H1 (cell line): ENCODE results near the gene MRPL22. TPM values are rescaled to one million over a fixed set of nuclear protein-coding genes. Genes with fewer than 3 reads are reported as not detected.

ENCODE experiments used
- CTCF ChIA-PET: fragments of 300-600 bp; sonication (Branson Sonifier 250); formaldehyde crosslinking; loops from one replicate; lab custom pipeline; 2021; ENCODE audit not compliant: partially characterized antibody; lab: Charles Lee
- POLR2A ChIA-PET: fragments of 300-600 bp; sonication (Branson Sonifier 250); formaldehyde crosslinking; loops from one replicate; lab custom pipeline; 2021; ENCODE audit warnings: inconsistent platforms; ENCODE audit not compliant: partially characterized antibody; lab: Charles Lee
- DNase-seq, 2 experiments: peaks; one replicate each; pipeline versions ENCODE4 v3.0.0 to v3.0.0-alpha.2; 2010 to 2022; ENCODE audit warnings: low spot score in 2 of 2, low read depth in 1 of 2, mixed read lengths in 1 of 2
- FAIRE-seq: peaks from 2 replicates; lab custom pipeline; 2011; peaks lifted over from hg19 to GRCh38; lab: Jason Lieb, UNC
- H2AFZ ChIP-seq: 2 replicates; pipeline ENCODE4 v1.8.1; 2012; ENCODE audit warnings: low read length, inconsistent platforms
- H2AK5ac ChIP-seq: 2 replicates; pipeline ENCODE4 v1.6.1; 2013; ENCODE audit warnings: low read depth, low read length
- H2BK120ac ChIP-seq: replicated peaks from 2 replicates; pipeline ENCODE3; 2013; ENCODE audit warnings: low read depth, low read length, inconsistent platforms
- H2BK12ac ChIP-seq: 2 replicates; pipeline ENCODE4 v1.6.1; 2013; ENCODE audit warnings: low read depth, low read length
- H2BK15ac ChIP-seq: 2 replicates; pipeline ENCODE4 v1.6.1; 2013; ENCODE audit warnings: low read length
- H2BK20ac ChIP-seq: 2 replicates; pipeline ENCODE4 v1.6.1; 2013; ENCODE audit warnings: low read length
- H2BK5ac ChIP-seq: 2 replicates; pipeline ENCODE4 v1.6.1; 2013; ENCODE audit warnings: low read depth, low read length
- H3K14ac ChIP-seq: 2 replicates; pipeline ENCODE4 v1.6.1; 2013; ENCODE audit warnings: inconsistent platforms; ENCODE audit not compliant: insufficient read length
- H3K18ac ChIP-seq: 2 replicates; pipeline ENCODE4 v1.6.1; 2013; ENCODE audit warnings: low read length; ENCODE audit errors: extremely low read depth
- H3K23ac ChIP-seq: 2 replicates; pipeline ENCODE4 v1.6.1; 2013; ENCODE audit warnings: inconsistent platforms; ENCODE audit not compliant: insufficient read length
- H3K23me2 ChIP-seq: 2 replicates; pipeline ENCODE4 v1.6.1; 2013; ENCODE audit warnings: low read depth, low read length
- H3K27ac ChIP-seq: 2 replicates; pipeline ENCODE4 v1.6.1; 2011; ENCODE audit warnings: low read depth, low read length, inconsistent platforms
- H3K27me3 ChIP-seq, 4 experiments: replicated peaks in 1 of 4; 1 replicate in 1 of 4; 2 replicates in 3 of 4; pipeline versions ENCODE4 v1.6.1 to v1.8.1; 2011 to 2013; ENCODE audit warnings: low read length in 3 of 4, mild to moderate bottlenecking in 3 of 4, inconsistent platforms in 2 of 4, mixed read lengths in 2 of 4, moderate library complexity in 1 of 4; ENCODE audit not compliant: control insufficient read depth in 3 of 4, insufficient read depth in 3 of 4; ENCODE audit errors: extremely low read depth in 1 of 4
- H3K36me3 ChIP-seq, 4 experiments: 2 replicates each; pipeline versions ENCODE4 v1.6.1 to v1.8.1; 2011 to 2013; ENCODE audit warnings: mild to moderate bottlenecking in 4 of 4, low read length in 3 of 4, moderate library complexity in 2 of 4, control low read depth in 1 of 4, inconsistent platforms in 1 of 4; ENCODE audit not compliant: insufficient read depth in 4 of 4, control insufficient read depth in 2 of 4
- H3K4ac ChIP-seq: replicated peaks from 2 replicates; pipeline ENCODE3; 2013; ENCODE audit warnings: low read length, low read depth, mixed read lengths, inconsistent platforms; ENCODE audit not compliant: insufficient read length
- H3K4me1 ChIP-seq, 4 experiments: replicated peaks in 1 of 4; 1 replicate in 1 of 4; 2 replicates in 3 of 4; pipeline versions ENCODE4 v1.6.1 to v1.8.1; 2011 to 2013; ENCODE audit warnings: low read length in 3 of 4, inconsistent platforms in 2 of 4, mixed read lengths in 1 of 4; ENCODE audit not compliant: insufficient read depth in 4 of 4, control insufficient read depth in 3 of 4
- H3K4me2 ChIP-seq, 2 experiments: 2 replicates each; pipeline versions ENCODE4 v1.6.1 to v1.8.1; 2011 to 2013; ENCODE audit warnings: low read depth in 2 of 2, low read length in 2 of 2, control low read depth in 1 of 2, inconsistent platforms in 1 of 2, mild to moderate bottlenecking in 1 of 2; ENCODE audit not compliant: insufficient read depth in 1 of 2
- H3K4me3 ChIP-seq, 4 experiments: fragments of 200-600, 300-600 bp in 1 of 4; sonication (generic), shearing (Covaris generic), sonication (Bioruptor Twin) in 1 of 4; 2 replicates each; pipeline versions ENCODE4 v1.5.1 to v1.8.1; 2011 to 2016; ENCODE audit warnings: low read length in 4 of 4, low read depth in 3 of 4, control low read depth in 2 of 4, inconsistent platforms in 2 of 4, mild to moderate bottlenecking in 2 of 4, mixed read lengths in 1 of 4, moderate library complexity in 1 of 4; ENCODE audit not compliant: insufficient read depth in 2 of 4; ENCODE audit errors: extremely low read depth in 1 of 4
- H3K56ac ChIP-seq: replicated peaks from 2 replicates; pipeline ENCODE3; 2013; ENCODE audit warnings: low read depth, mild to moderate bottlenecking, mixed read lengths, low read length, inconsistent platforms; ENCODE audit not compliant: insufficient read length
- H3K79me1 ChIP-seq: 2 replicates; pipeline ENCODE4 v1.6.1; 2013; ENCODE audit warnings: low read depth, low read length, control low read depth
- H3K79me2 ChIP-seq, 2 experiments: 2 replicates each; pipeline versions ENCODE4 v1.6.1 to v1.8.1; 2012 to 2013; ENCODE audit warnings: low read length in 2 of 2, mild to moderate bottlenecking in 2 of 2, inconsistent platforms in 1 of 2; ENCODE audit not compliant: insufficient read depth in 2 of 2, control insufficient read depth in 1 of 2
- H3K9ac ChIP-seq, 4 experiments: replicated peaks in 1 of 4; 1 replicate in 1 of 4; 2 replicates in 3 of 4; pipeline versions ENCODE4 v1.6.1 to v1.8.1; 2011 to 2013; ENCODE audit warnings: low read depth in 3 of 4, low read length in 3 of 4, control low read depth in 2 of 4, mild to moderate bottlenecking in 2 of 4, moderate library complexity in 2 of 4, inconsistent platforms in 1 of 4; ENCODE audit errors: extremely low read depth in 1 of 4
- H3K9me3 ChIP-seq, 2 experiments: 2 replicates each; pipeline versions ENCODE4 v1.6.1 to v1.8.1; 2012 to 2013; ENCODE audit warnings: mild to moderate bottlenecking in 2 of 2, moderate library complexity in 2 of 2, control low read depth in 1 of 2, inconsistent platforms in 1 of 2, low read depth in 1 of 2, low read length in 1 of 2, mixed read lengths in 1 of 2; ENCODE audit not compliant: insufficient read depth in 2 of 2
- H4K20me1 ChIP-seq, 2 experiments: replicated peaks in 1 of 2; 2 replicates each; pipeline versions ENCODE3 to v1.8.1; 2011 to 2013; ENCODE audit warnings: inconsistent platforms in 2 of 2, low read length in 2 of 2, mild to moderate bottlenecking in 1 of 2; ENCODE audit not compliant: insufficient read depth in 2 of 2, control insufficient read depth in 1 of 2
- H4K5ac ChIP-seq: 2 replicates; pipeline ENCODE4 v1.6.1; 2013; ENCODE audit warnings: low read length, low read depth, mixed read lengths, inconsistent platforms; ENCODE audit not compliant: insufficient read length
- H4K8ac ChIP-seq: 2 replicates; pipeline ENCODE4 v1.8.0; 2013; ENCODE audit warnings: mild to moderate bottlenecking, moderate library complexity, low read length, inconsistent platforms; ENCODE audit not compliant: insufficient read depth; ENCODE audit errors: extremely low read depth
- H4K91ac ChIP-seq: replicated peaks from 2 replicates; pipeline ENCODE3; 2013; ENCODE audit warnings: low read length, mixed read lengths, inconsistent platforms; ENCODE audit not compliant: insufficient read length
- ASH2L ChIP-seq: fragments of 200-600, 300-600 bp; sonication (generic); IDR thresholded peaks from one replicate; pipeline ENCODE4 v1.7.1; 2017; ENCODE audit warnings: low read length
- CHD2 ChIP-seq: IDR thresholded peaks from 2 replicates; pipeline ENCODE4 v1.6.1; 2012; ENCODE audit warnings: low read length, improper control_type of control experiment
- EZH2 ChIP-seq: fragments of 200-600 bp; sonication (generic); IDR thresholded peaks from 2 replicates; pipeline ENCODE4 v1.7.1; 2012; ENCODE audit warnings: low read depth, mild to moderate bottlenecking, moderate library complexity, low read length, inconsistent platforms; ENCODE audit not compliant: severe bottlenecking
- WGBS, 2 experiments: shearing (Covaris generic) in 1 of 2; methylation state at CpG; one replicate each; pipeline versions ENCODE4 v1.1.6 to v1.1.7; 2013 to 2015; ENCODE audit warnings: low lambda C conversion rate in 2 of 2, mixed read lengths in 2 of 2, inconsistent platforms in 1 of 2, low coverage in 1 of 2, missing lambda C conversion rate in 1 of 2; ENCODE audit not compliant: insufficient replicate concordance in 2 of 2, insufficient coverage in 1 of 2, insufficient read length in 1 of 2; ENCODE audit errors: extremely low coverage in 1 of 2, missing lambda C conversion rate in 1 of 2; 5-methylcytosine and 5-hydroxymethylcytosine counted together
- polyA plus RNA-seq, 7 experiments: library from polyadenylated mRNA; depleted of rRNA in 3 of 7; stranded (reverse) in 5 of 7; unstranded in 2 of 7; fragments of >200 nt in 5 of 7; fragments of 200-250 nt in 2 of 7; gene quantifications; 1 replicate in 5 of 7; 2 replicates in 1 of 7; 4 replicates in 1 of 7; pipeline versions ENCODE4 v1.2.1 to v1.2.3, GENCODE V29; 2011 to 2013; ENCODE audit warnings: missing spikeins in 2 of 7, mixed read lengths in 2 of 7
- total RNA-seq: library from RNA; stranded (reverse); fragmentation: NEBNext Ultra II Directional; extraction: Animal tissue kit (Norgen Biotek cat#: 25700); gene quantifications from 2 replicates; pipeline ENCODE4 v1.2.1, GENCODE V29; 2021
- TF ChIP-seq, protein P1 (sequence below): IDR thresholded peaks from 2 replicates; pipeline ENCODE4 v1.6.1; 2012; ENCODE audit warnings: low read length, inconsistent platforms

The MRPL22 gene
- total and polyA plus RNA-seq, 2 of the 8 experiments (the other 6 are each of a cell fraction or from before 2014, with no cell fraction given), result 46.8 to 65.6 TPM

DNA sequence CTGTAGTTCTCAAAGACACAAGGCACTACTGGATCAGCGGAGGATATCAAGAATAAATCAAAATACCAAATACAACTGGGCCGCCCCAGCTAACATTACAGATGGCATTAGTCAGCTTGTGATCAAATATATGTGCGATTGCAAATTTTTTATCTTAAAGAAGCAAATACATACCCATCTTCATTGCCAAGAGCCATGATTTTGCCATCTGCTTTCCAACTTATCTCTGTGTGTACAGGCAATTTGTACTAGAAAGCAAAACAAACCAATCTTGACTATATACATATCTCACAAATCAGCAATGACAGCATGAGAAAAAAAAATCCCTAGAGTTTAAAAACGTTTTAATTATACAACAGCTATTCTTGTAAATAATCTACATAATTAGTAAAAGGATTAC, 23.1 kb upstream of the MRPL22 start:
- Histone ChIP-seq H3K79me2 (no peaks in the 10 kb centered on the region), H2AK5ac (no peak overlapping the region), H2BK20ac (no peak overlapping the region), H2BK12ac (no peak overlapping the region), H3K4me3 (no peak overlapping the region), H2BK5ac (no peak overlapping the region), H3K4me2 (no peak overlapping the region), H4K8ac (no peak overlapping the region), H3K79me1 (no peaks in the 10 kb centered on the region), H3K36me3 (peaks cover 7 to 68% (median 36%) of the 10 kb centered on the region in 4 experiments; a peak in 7 of 8 replicates), H3K18ac (no peak overlapping the region), H3K4ac (no peak overlapping the region), H4K5ac (no peak overlapping the region), H4K91ac (no peak overlapping the region), H3K23ac (no peak overlapping the region), H3K4me1 (no peaks in the 10 kb centered on the region), H3K27me3 (no peaks in the 10 kb centered on the region), H3K27ac (no peak overlapping the region), H2AFZ (no peak overlapping the region), H3K9ac (no peak overlapping the region), H3K9me3 (no peaks in the 10 kb centered on the region), H4K20me1 (no peaks in the 10 kb centered on the region), H3K14ac (no peak overlapping the region), H3K56ac (no peak overlapping the region), H3K23me2 (no peaks in the 10 kb centered on the region), H2BK120ac (no peak overlapping the region), H2BK15ac (no peak overlapping the region)
- ChIA-PET CTCF (interaction anchor here (0.8 to 1.9 kb wide), 5 partner anchors 10 to 268 kb away, joined by 3 to 6 read pairs (median 4); no protein-coding TSS in a partner anchor), POLR2A (interaction anchor here (2.2 to 2.6 kb wide), 2 partner anchors 20 to 21 kb away, joined by 7 to 10 read pairs; partner anchors contain the start of gene GEMIN5)
- no peak for DNase-seq
- TF ChIP-seq EZH2 (no peak), CHD2 (no peak), ASH2L (no peak)
- TF ChIP-seq, protein P1, sequence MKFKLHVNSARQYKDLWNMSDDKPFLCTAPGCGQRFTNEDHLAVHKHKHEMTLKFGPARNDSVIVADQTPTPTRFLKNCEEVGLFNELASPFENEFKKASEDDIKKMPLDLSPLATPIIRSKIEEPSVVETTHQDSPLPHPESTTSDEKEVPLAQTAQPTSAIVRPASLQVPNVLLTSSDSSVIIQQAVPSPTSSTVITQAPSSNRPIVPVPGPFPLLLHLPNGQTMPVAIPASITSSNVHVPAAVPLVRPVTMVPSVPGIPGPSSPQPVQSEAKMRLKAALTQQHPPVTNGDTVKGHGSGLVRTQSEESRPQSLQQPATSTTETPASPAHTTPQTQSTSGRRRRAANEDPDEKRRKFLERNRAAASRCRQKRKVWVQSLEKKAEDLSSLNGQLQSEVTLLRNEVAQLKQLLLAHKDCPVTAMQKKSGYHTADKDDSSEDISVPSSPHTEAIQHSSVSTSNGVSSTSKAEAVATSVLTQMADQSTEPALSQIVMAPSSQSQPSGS, result no peak
- no peak for FAIRE-seq
- 88% methylated on average over 4 of the region's 4 CpGs; no CpG with 5 or more reads in 1 of the 2 experiments for WGBS, 2 experiments
